HepG2 (cell line): Measurements from ENCODE around the gene CALML6. TPM values are rescaled to one million over a fixed set of nuclear protein-coding genes. Genes with fewer than 3 reads are reported as not detected.

Source experiments
- BRD4 ChIP-seq: sonication (generic); formaldehyde crosslinking; IDR thresholded peaks from 2 replicates; pipeline ENCODE4 v1.4.0; 2020; ENCODE audit warnings: missing genetic modification reagents
- HNRNPLL ChIP-seq: fragments of 200-400 bp; formaldehyde crosslinking; IDR thresholded peaks from 2 replicates; pipeline ENCODE4 v1.6.1; 2017; ENCODE audit warnings: mild to moderate bottlenecking, low read depth, low read length; ENCODE audit not compliant: poor library complexity, severe bottlenecking
- IRF2 ChIP-seq: IDR thresholded peaks from 2 replicates; pipeline ENCODE4 v1.6.1; 2018; ENCODE audit warnings: missing genetic modification reagents, missing compliant biosample characterization
- JUN ChIP-seq: sonication (generic); formaldehyde crosslinking; IDR thresholded peaks from 2 replicates; pipeline ENCODE4 v1.4.0; 2020; ENCODE audit warnings: mild to moderate bottlenecking, missing genetic modification reagents
- MEF2D ChIP-seq: sonication (generic); formaldehyde crosslinking; IDR thresholded peaks from 2 replicates; pipeline ENCODE4 v1.5.1; 2020; ENCODE audit warnings: mild to moderate bottlenecking, missing genetic modification reagents
- RAD51 ChIP-seq: fragments of 450-650 bp; IDR thresholded peaks from 2 replicates; pipeline ENCODE4 v1.6.1; 2016; ENCODE audit warnings: borderline replicate concordance
- SAFB2 ChIP-seq: sonication (generic); formaldehyde crosslinking; IDR thresholded peaks from 2 replicates; pipeline ENCODE4 v1.5.1; 2020; ENCODE audit warnings: missing genetic modification reagents, low read depth, mild to moderate bottlenecking, borderline replicate concordance
- SOX6 ChIP-seq, 2 experiments: fragments of 450-650 bp in 1 of 2; sonication (generic) in 1 of 2; formaldehyde crosslinking in 1 of 2; IDR thresholded peaks; 2 replicates each; pipeline versions ENCODE4 v1.4.0 to v1.6.1; 2017 to 2020; ENCODE audit warnings: antibody characterized with exemption in 1 of 2, mild to moderate bottlenecking in 1 of 2, missing genetic modification reagents in 1 of 2
- SRY ChIP-seq: sonication (generic); formaldehyde crosslinking; IDR thresholded peaks from 2 replicates; pipeline ENCODE4 v1.8.0; 2022; ENCODE audit warnings: mild to moderate bottlenecking, missing genetic modification reagents
- THAP11 ChIP-seq: IDR thresholded peaks from 2 replicates; pipeline ENCODE4 v1.6.1; 2016; ENCODE audit warnings: missing biosample characterization, missing genetic modification reagents
- ZFX ChIP-seq: sonication (generic); formaldehyde crosslinking; IDR thresholded peaks from 2 replicates; pipeline ENCODE4 v1.4.0; 2020; ENCODE audit warnings: mild to moderate bottlenecking, low read depth, missing genetic modification reagents, moderate library complexity
- ZNF317 ChIP-seq: sonication (generic); formaldehyde crosslinking; IDR thresholded peaks from 2 replicates; pipeline ENCODE4 v1.5.0; 2020; ENCODE audit warnings: mild to moderate bottlenecking, missing genetic modification reagents
- ZNF446 ChIP-seq: sonication (generic); formaldehyde crosslinking; IDR thresholded peaks from 2 replicates; pipeline ENCODE4 v1.5.0; 2020; ENCODE audit warnings: mild to moderate bottlenecking, missing genetic modification reagents
- ZNF451 ChIP-seq: sonication (generic); formaldehyde crosslinking; IDR thresholded peaks from 2 replicates; pipeline ENCODE4 v1.5.0; 2020; ENCODE audit warnings: mild to moderate bottlenecking, missing genetic modification reagents
- ZNF558 ChIP-seq: sonication (generic); formaldehyde crosslinking; IDR thresholded peaks from 2 replicates; pipeline ENCODE4 v1.9.0; 2022; ENCODE audit warnings: mild to moderate bottlenecking, missing genetic modification reagents, borderline replicate concordance
- ZNF776 ChIP-seq: sonication (generic); formaldehyde crosslinking; IDR thresholded peaks from 2 replicates; pipeline ENCODE4 v1.4.0; 2020; ENCODE audit warnings: mild to moderate bottlenecking, missing genetic modification reagents
- ZNF780A ChIP-seq: sonication (generic); formaldehyde crosslinking; IDR thresholded peaks from 2 replicates; pipeline ENCODE4 v1.8.0; 2022; ENCODE audit warnings: mild to moderate bottlenecking, missing genetic modification reagents, moderate library complexity
- polyA plus RNA-seq, 8 experiments: library from polyadenylated mRNA; depleted of rRNA in 3 of 8; stranded (reverse) in 7 of 8; unstranded in 1 of 8; fragments of >200 nt; fragmentation: Illumina TruSeq in 4 of 8; extraction: Trizol in 4 of 8; gene quantifications; 2 replicates each; pipeline versions ENCODE4 v1.2.1 to v1.2.3, GENCODE V29; 2011 to 2016; ENCODE audit warnings: low read depth in 4 of 8, missing spikeins in 1 of 8, mixed read lengths in 1 of 8; ENCODE audit not compliant: insufficient read depth in 1 of 8
- total RNA-seq, 5 experiments: library from RNA; depleted of rRNA; stranded (reverse); fragments of >200 nt; fragmentation: Illumina TruSeq; extraction: Trizol; gene quantifications; 2 replicates each; pipeline ENCODE4 v1.2.3, GENCODE V29; 2016; ENCODE audit warnings: low read depth in 1 of 5
- TF ChIP-seq, protein P1 (sequence below): sonication (generic); formaldehyde crosslinking; IDR thresholded peaks from 2 replicates; pipeline ENCODE4 v1.4.0; 2020; ENCODE audit warnings: missing genetic modification reagents, borderline replicate concordance
- TF ChIP-seq, protein P2 (sequence below): IDR thresholded peaks from 2 replicates; pipeline ENCODE4 v1.6.1; 2012; ENCODE audit warnings: inconsistent platforms
- TF ChIP-seq, protein P3 (sequence below): sonication (generic); formaldehyde crosslinking; IDR thresholded peaks from 2 replicates; pipeline ENCODE4 v1.4.0; 2020; ENCODE audit warnings: missing genetic modification reagents, low read depth, mild to moderate bottlenecking, borderline replicate concordance
- TF ChIP-seq, protein P4 (sequence below): sonication (generic); formaldehyde crosslinking; IDR thresholded peaks from 2 replicates; pipeline ENCODE4 v1.4.0; 2020; ENCODE audit warnings: mild to moderate bottlenecking, missing genetic modification reagents

CALML6 gene
- total and polyA plus RNA-seq, 2 of the 13 experiments (the other 11 are each of a cell fraction or from before 2014, with no cell fraction given): 0.11 to 0.12 TPM

DNA sequence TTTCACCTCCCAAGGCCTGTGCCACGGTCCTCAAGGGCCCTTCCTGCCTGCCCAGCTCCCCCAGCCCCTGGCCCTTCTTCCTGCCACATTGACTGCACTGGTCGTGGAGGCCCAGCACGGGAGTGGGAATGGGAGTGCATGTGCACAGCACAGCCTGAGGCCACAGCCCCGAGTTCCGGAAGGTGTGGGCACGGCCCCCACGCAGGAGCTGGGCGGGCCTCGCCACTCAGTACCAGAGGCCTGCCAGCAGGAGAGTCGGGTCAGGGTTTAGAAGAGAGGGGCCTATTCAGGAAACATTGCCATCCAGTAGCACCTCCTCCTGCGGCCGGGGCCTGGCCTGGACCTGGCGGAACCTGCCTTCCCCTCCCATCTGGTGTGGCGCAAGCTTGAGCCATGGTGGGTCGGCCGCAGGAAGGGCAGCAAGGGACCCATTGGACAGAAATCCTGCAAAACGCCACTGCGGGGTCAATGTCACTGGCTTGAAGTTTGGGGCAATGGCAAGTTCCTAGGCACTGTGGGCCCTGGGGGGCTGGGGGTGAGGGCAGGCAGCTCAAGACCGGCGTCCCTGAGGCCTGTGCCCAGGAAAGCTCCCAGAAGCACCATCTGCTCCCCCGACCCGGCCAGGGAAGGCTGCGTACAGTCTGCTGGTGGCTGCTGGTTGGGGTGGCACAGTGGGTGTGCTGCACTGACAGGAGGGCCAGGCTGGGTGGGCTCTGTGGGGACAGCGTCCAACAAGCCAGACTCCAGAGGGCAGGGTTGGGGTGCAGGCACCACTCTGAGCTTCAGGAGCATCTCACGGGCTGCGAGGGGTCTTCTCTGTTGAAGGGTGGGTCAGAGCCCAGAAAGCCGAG, 5.8 kb downstream of the CALML6 start (continued):
- TF ChIP-seq, protein P1, sequence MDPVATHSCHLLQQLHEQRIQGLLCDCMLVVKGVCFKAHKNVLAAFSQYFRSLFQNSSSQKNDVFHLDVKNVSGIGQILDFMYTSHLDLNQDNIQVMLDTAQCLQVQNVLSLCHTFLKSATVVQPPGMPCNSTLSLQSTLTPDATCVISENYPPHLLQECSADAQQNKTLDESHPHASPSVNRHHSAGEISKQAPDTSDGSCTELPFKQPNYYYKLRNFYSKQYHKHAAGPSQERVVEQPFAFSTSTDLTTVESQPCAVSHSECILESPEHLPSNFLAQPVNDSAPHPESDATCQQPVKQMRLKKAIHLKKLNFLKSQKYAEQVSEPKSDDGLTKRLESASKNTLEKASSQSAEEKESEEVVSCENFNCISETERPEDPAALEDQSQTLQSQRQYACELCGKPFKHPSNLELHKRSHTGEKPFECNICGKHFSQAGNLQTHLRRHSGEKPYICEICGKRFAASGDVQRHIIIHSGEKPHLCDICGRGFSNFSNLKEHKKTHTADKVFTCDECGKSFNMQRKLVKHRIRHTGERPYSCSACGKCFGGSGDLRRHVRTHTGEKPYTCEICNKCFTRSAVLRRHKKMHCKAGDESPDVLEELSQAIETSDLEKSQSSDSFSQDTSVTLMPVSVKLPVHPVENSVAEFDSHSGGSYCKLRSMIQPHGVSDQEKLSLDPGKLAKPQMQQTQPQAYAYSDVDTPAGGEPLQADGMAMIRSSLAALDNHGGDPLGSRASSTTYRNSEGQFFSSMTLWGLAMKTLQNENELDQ (CRISPR knock-in tag): 0 out of 2 replicates have a peak, but pooled peaks have one; percentile 5
- TF ChIP-seq BRD4 (CRISPR knock-in tag) (peak; percentile 52; the same call in 1 of the 2 replicates), SOX6 (IDR thresholded peaks at IDR 0.05) (no peak), SOX6 (CRISPR knock-in tag; IDR thresholded peaks at IDR 0.05) (no peak), IRF2 (peak; percentile 37; the same call in 1 of the 2 replicates), SAFB2 (CRISPR knock-in tag) (no peak), ZNF780A (CRISPR knock-in tag) (no peak), MEF2D (CRISPR knock-in tag) (no peak), HNRNPLL (peak; percentile 58), ZNF558 (peak; percentile 87; the same call in 1 of the 2 replicates), ZFX (CRISPR knock-in tag) (peak; percentile 96), ZNF317 (CRISPR knock-in tag) (0 out of 2 replicates have a peak, but pooled peaks have one; percentile 3), RAD51 (no peak), ZNF446 (CRISPR knock-in tag) (no peak), JUN (CRISPR knock-in tag) (no peak; the same call in 1 of the 2 replicates), ZNF451 (no peak), ZNF776 (no peak), SRY (CRISPR knock-in tag) (peak; percentile 26; the same call in 1 of the 2 replicates), THAP11 (CRISPR knock-in tag) (0 out of 2 replicates have a peak, but pooled peaks have one; percentile 9)
- TF ChIP-seq, protein P2, sequence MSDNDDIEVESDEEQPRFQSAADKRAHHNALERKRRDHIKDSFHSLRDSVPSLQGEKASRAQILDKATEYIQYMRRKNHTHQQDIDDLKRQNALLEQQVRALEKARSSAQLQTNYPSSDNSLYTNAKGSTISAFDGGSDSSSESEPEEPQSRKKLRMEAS: no peak
- TF ChIP-seq, protein P3, sequence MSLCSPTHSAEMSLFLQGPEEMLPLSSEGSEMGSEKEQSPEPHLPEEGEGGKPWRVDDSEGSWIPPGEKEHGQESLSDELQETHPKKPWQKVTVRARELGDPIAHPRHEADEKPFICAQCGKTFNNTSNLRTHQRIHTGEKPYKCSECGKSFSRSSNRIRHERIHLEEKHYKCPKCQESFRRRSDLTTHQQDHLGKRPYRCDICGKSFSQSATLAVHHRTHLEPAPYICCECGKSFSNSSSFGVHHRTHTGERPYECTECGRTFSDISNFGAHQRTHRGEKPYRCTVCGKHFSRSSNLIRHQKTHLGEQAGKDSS (CRISPR knock-in tag): peak; percentile 54; the same call in 1 of the 2 replicates
- TF ChIP-seq, protein P4, sequence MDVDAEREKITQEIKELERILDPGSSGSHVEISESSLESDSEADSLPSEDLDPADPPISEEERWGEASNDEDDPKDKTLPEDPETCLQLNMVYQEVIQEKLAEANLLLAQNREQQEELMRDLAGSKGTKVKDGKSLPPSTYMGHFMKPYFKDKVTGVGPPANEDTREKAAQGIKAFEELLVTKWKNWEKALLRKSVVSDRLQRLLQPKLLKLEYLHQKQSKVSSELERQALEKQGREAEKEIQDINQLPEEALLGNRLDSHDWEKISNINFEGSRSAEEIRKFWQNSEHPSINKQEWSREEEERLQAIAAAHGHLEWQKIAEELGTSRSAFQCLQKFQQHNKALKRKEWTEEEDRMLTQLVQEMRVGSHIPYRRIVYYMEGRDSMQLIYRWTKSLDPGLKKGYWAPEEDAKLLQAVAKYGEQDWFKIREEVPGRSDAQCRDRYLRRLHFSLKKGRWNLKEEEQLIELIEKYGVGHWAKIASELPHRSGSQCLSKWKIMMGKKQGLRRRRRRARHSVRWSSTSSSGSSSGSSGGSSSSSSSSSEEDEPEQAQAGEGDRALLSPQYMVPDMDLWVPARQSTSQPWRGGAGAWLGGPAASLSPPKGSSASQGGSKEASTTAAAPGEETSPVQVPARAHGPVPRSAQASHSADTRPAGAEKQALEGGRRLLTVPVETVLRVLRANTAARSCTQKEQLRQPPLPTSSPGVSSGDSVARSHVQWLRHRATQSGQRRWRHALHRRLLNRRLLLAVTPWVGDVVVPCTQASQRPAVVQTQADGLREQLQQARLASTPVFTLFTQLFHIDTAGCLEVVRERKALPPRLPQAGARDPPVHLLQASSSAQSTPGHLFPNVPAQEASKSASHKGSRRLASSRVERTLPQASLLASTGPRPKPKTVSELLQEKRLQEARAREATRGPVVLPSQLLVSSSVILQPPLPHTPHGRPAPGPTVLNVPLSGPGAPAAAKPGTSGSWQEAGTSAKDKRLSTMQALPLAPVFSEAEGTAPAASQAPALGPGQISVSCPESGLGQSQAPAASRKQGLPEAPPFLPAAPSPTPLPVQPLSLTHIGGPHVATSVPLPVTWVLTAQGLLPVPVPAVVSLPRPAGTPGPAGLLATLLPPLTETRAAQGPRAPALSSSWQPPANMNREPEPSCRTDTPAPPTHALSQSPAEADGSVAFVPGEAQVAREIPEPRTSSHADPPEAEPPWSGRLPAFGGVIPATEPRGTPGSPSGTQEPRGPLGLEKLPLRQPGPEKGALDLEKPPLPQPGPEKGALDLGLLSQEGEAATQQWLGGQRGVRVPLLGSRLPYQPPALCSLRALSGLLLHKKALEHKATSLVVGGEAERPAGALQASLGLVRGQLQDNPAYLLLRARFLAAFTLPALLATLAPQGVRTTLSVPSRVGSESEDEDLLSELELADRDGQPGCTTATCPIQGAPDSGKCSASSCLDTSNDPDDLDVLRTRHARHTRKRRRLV (CRISPR knock-in tag): no peak
